HG03520 (cell line): Measurements from ENCODE around the gene PRR29.

Source experiments
- ATAC-seq: cut with Tn5 transposase; IDR thresholded peaks from one replicate; pipeline ENCODE4 v1.9.1; 2021; ENCODE audit warnings: mild to moderate bottlenecking, moderate library complexity; ENCODE audit not compliant: unreplicated experiment

Gene PRR29

GRCh38 chr17:63998050-63998720 lies at the start of gene PRR29:
Gene PRR29, plus strand, starts transcription at chr17:63998351. Its CDS starts 14 bp downstream, at chr17:63998365.
- ATAC-seq = no peak

- no peak for ATAC-seq
Observed at GRCh38 chr17:63948521-63948920, 49.6 kb upstream of the PRR29 start.

GRCh38 chr17:63949576-63950250 lies 48.4 kb upstream of the PRR29 start:
- no peak for ATAC-seq

- no peak for ATAC-seq
Observed at GRCh38 chr17:63950940-63951907, 46.9 kb upstream of the PRR29 start.

- no peak for ATAC-seq
Observed at GRCh38 chr17:63954402-63955063, 43.6 kb upstream of the PRR29 start.

- no peak for ATAC-seq
Observed at GRCh38 chr17:63955232-63955631, 42.9 kb upstream of the PRR29 start.

GRCh38 chr17:63955791-63956190 lies 42.4 kb upstream of the PRR29 start:
- no peak for ATAC-seq

GRCh38 chr17:63956296-63956920 lies 41.7 kb upstream of the PRR29 start:
- ATAC-seq = no peak

- no peak for ATAC-seq
Observed at GRCh38 chr17:63960006-63960405, 38.1 kb upstream of the PRR29 start.

- no peak for ATAC-seq
Observed at GRCh38 chr17:63960430-63960829, 37.7 kb upstream of the PRR29 start.

GRCh38 chr17:63961355-63962212 lies 36.6 kb upstream of the PRR29 start:
- ATAC-seq = no peak

GRCh38 chr17:63962298-63962744 lies 35.8 kb upstream of the PRR29 start:
- no peak for ATAC-seq

GRCh38 chr17:63963123-63963522 lies 35.0 kb upstream of the PRR29 start:
- ATAC-seq = no peak

GRCh38 chr17:63966646-63967264 lies 31.4 kb upstream of the PRR29 start:
- no peak for ATAC-seq

- ATAC-seq = no peak
Observed at GRCh38 chr17:63967953-63968352, 30.2 kb upstream of the PRR29 start.

- ATAC-seq = no peak
Observed at GRCh38 chr17:63969278-63969677, 28.9 kb upstream of the PRR29 start.

GRCh38 chr17:63972796-63973195 lies 25.4 kb upstream of the PRR29 start, which contains the start of gene SCN4A:
Gene SCN4A, minus strand, starts transcription at chr17:63972918. Its CDS starts 77 bp downstream, at chr17:63972841.
- ATAC-seq = no peak

GRCh38 chr17:63973247-63973646 lies 24.9 kb upstream of the PRR29 start:
- ATAC-seq = no peak
